ELF-1 (cell line): ENCODE measurements around the gene MASTL.

Experiments used
- DNase-seq: peaks from one replicate; pipeline ENCODE4 v3.0.0-alpha.2; 2016; ENCODE audit warnings: low read depth, low spot score

Gene MASTL

GRCh38 chr10:27155066-27155754, at the start of gene MASTL:
TSS of gene MASTL (plus strand) at chr10:27155352. CDS start at chr10:27155427, 75 bp downstream.
- DNase-seq = peak; percentile 97

GRCh38 chr10:27108165-27108564, 47.0 kb upstream of the MASTL start:
- no peak for DNase-seq

- no peak for DNase-seq
Measured at GRCh38 chr10:27134371-27134770, 20.8 kb upstream of the MASTL start.

GRCh38 chr10:27138277-27138676, 16.9 kb upstream of the MASTL start:
- no peak for DNase-seq

GRCh38 chr10:27143686-27144085, 11.5 kb upstream of the MASTL start:
- DNase-seq = no peak

- no peak for DNase-seq
Measured at GRCh38 chr10:27145937-27146336, 9.2 kb upstream of the MASTL start.

GRCh38 chr10:27147701-27148100, 7.5 kb upstream of the MASTL start:
- no peak for DNase-seq

- no peak for DNase-seq
Measured at GRCh38 chr10:27150261-27150660, 4.9 kb upstream of the MASTL start.

- no peak for DNase-seq
Measured at GRCh38 chr10:27152687-27153086, 2.5 kb upstream of the MASTL start.

GRCh38 chr10:27153329-27153728, 1.8 kb upstream of the MASTL start:
- DNase-seq = no peak

- no peak for DNase-seq
Measured at GRCh38 chr10:27153845-27154193, 1.3 kb upstream of the MASTL start.

- peak; percentile 58 for DNase-seq
Measured at GRCh38 chr10:27156566-27156965, 1.4 kb downstream of the MASTL start.

GRCh38 chr10:27157150-27157549, 2.0 kb downstream of the MASTL start:
- DNase-seq = no peak

- no peak for DNase-seq
Measured at GRCh38 chr10:27158421-27158820, 3.3 kb downstream of the MASTL start.

- no peak for DNase-seq
Measured at GRCh38 chr10:27169849-27170248, 14.7 kb downstream of the MASTL start.

- DNase-seq = no peak
Measured at GRCh38 chr10:27188259-27188658, 33.1 kb downstream of the MASTL start.

- no peak for DNase-seq
Measured at GRCh38 chr10:27188897-27189296, 33.7 kb downstream of the MASTL start.

- DNase-seq = no peak
Measured at GRCh38 chr10:27190508-27190907, 35.4 kb downstream of the MASTL start.

- no peak for DNase-seq
Measured at GRCh38 chr10:27192284-27192683, 37.1 kb downstream of the MASTL start.

- no peak for DNase-seq
Measured at GRCh38 chr10:27197980-27198620, 42.9 kb downstream of the MASTL start.

- no peak for DNase-seq
Measured at GRCh38 chr10:27203806-27204205, 48.7 kb downstream of the MASTL start.

- DNase-seq = no peak
Measured at GRCh38 chr10:27207350-27207749, 52.2 kb downstream of the MASTL start.

- no peak for DNase-seq
Measured at GRCh38 chr10:27223964-27224363, 68.8 kb downstream of the MASTL start.
